ENCODE measurements around the gene SMG5. TPM values are rescaled to one million over a fixed set of nuclear protein-coding genes. Genes with fewer than 3 reads are reported as not detected.

Gene SMG5
- total RNA-seq, 1 donor from 2014 or later = 76.5 TPM

DNA sequence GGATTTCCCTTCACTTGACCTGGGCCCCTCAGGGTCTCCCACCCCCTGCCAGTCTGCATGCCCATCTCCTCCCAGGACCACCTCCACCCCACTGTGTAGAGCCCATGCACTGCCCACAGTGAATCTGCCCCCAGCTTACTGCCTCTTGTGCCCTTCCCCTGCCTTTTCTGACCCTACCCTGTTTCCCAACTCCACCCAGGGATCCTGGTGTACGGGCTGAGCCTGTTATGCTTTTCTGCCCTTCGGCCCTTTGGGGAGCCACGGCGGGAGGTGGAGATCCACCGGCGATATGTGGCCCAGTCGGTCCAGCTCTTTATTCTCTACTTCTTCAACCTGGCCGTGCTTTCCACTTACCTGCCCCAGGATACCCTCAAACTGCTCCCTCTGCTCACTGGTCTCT is 3.4 kb upstream of the SMG5 start:
- TF ChIP-seq CTCF (IDR thresholded peaks at IDR 0.05) = no peak
- DNase-seq (ENCODE audit: low spot score in 2 of 2) = no peak
- H3K36me3 ChIP-seq = peaks cover 4 to 7% of the 10 kb centered on the region in 2 donors
- H3K4me3 ChIP-seq = no peak overlapping the region
- no peak overlapping the region for H3K27ac ChIP-seq
- H3K9me3 ChIP-seq = no peaks in the 10 kb centered on the region
- H3K4me1 ChIP-seq = peaks cover 0 to 11% of the 10 kb centered on the region in 2 donors
- intact Hi-C loops (cut with DNase I) = no loop called here
- H3K27me3 ChIP-seq = no peaks in the 10 kb centered on the region

GRCh38 chr1:156285437-156285836 is 2.8 kb upstream of the SMG5 start:
- Histone ChIP-seq H3K27ac (no peak overlapping the region), H3K36me3 (peaks cover 4 to 7% of the 10 kb centered on the region in 2 donors), H3K4me1 (peaks cover 0 to 13% of the 10 kb centered on the region in 2 donors), H3K9me3 (no peaks in the 10 kb centered on the region), H3K27me3 (no peaks in the 10 kb centered on the region), H3K4me3 (no peak overlapping the region)
- no peak for DNase-seq (ENCODE audit: low spot score in 2 of 2)
- TF ChIP-seq CTCF (IDR thresholded peaks at IDR 0.05) = no peak
- intact Hi-C loops (cut with DNase I) = no loop called here

DNA sequence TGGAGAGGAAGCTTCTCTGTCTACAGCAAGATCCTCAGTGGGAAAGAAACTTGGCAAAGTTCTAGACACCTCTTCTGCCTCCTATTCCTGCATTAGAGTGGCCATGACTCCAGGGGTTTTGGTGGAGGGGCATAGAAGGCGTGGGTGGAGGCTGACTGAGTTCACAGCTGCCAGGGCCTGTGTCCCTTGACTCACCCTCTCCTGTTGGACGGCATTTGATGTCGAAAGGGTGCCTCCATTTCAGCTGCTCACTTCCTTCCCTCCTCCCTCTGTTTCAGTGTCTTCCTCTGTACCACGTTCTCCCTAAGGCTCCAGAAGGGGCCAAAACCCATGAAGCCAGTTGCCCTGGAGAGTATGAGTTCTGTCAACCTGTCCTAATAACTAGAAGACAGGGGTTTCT is 2.1 kb upstream of the SMG5 start:
- Histone ChIP-seq H3K36me3 (peaks cover 4 to 7% of the 10 kb centered on the region in 2 donors), H3K27ac (no peak overlapping the region), H3K9me3 (no peaks in the 10 kb centered on the region), H3K27me3 (no peaks in the 10 kb centered on the region), H3K4me3 (no peak overlapping the region), H3K4me1 (peaks cover 0 to 13% of the 10 kb centered on the region in 2 donors)
- intact Hi-C loops (cut with DNase I) = no loop called here
- no peak for TF ChIP-seq CTCF (IDR thresholded peaks at IDR 0.05)
- no peak for DNase-seq (ENCODE audit: low spot score in 2 of 2)

- peaks cover 2 to 6% of the 10 kb centered on the region in 2 donors for H3K36me3 ChIP-seq
- H3K4me1 ChIP-seq = peaks cover 0 to 13% of the 10 kb centered on the region in 2 donors
- intact Hi-C loops (cut with DNase I) = no loop called here
- peak within 1 kb of the TSS; percentile 45 to 85 for H3K27ac ChIP-seq
- DNase-seq (ENCODE audit: low spot score in 2 of 2) = no peak
- peak within 1 kb of the TSS; percentile 81 to 88 for H3K4me3 ChIP-seq
- H3K27me3 ChIP-seq = no peaks in the 10 kb centered on the region
- no peak for TF ChIP-seq CTCF (IDR thresholded peaks at IDR 0.05)
- no peaks in the 10 kb centered on the region for H3K9me3 ChIP-seq
Measured at GRCh38 chr1:156284112-156284511, 1.5 kb upstream of the SMG5 start, which contains the start of gene TMEM79. TMEM79 (plus strand) TSS chr1:156284325; CDS start chr1:156285227, 902 bp downstream.

DNA sequence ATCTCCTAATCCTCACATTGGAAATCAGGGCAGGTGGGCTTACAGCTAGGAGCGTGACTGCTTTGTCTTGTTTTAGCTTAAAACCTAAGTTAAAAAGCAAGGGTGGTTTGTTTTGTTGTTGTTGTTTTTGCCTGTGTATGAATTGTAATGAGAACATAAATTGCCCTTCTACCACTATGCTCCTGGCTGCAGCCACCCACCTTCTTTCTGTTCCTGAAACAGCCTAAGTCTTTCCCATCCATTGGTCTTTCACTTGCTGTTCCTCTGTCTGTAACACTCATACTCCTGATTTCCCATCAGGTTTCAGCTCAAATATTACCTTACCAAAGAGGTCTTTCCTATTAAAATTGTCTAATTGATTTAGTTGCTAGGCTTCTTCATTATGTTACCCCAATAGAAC is 896 bp upstream of the SMG5 start:
- Histone ChIP-seq H3K4me3 (peak overlapping the region; percentile 81 to 88), H3K27me3 (no peaks in the 10 kb centered on the region), H3K36me3 (peaks cover under 1 to 2% of the 10 kb centered on the region in 2 donors), H3K9me3 (no peaks in the 10 kb centered on the region), H3K4me1 (peaks cover 0 to 13% of the 10 kb centered on the region in 2 donors), H3K27ac (peak overlapping the region in 1 of 2 donors; percentile 45)
- intact Hi-C loops (cut with DNase I) = no loop called here
- no peak for DNase-seq (ENCODE audit: low spot score in 2 of 2)
- TF ChIP-seq CTCF (IDR thresholded peaks at IDR 0.05) = no peak
